Measurements from ENCODE around the gene CEACAM6.

The CEACAM6 gene

GRCh38 chr19:41796362-41796761 is 41.0 kb downstream of the CEACAM6 start, which contains the start of gene CEACAM3:
Gene CEACAM3 (plus strand): TSS chr19:41796587. CDS start chr19:41796678, 91 bp downstream.
- TF ChIP-seq, protein P1, sequence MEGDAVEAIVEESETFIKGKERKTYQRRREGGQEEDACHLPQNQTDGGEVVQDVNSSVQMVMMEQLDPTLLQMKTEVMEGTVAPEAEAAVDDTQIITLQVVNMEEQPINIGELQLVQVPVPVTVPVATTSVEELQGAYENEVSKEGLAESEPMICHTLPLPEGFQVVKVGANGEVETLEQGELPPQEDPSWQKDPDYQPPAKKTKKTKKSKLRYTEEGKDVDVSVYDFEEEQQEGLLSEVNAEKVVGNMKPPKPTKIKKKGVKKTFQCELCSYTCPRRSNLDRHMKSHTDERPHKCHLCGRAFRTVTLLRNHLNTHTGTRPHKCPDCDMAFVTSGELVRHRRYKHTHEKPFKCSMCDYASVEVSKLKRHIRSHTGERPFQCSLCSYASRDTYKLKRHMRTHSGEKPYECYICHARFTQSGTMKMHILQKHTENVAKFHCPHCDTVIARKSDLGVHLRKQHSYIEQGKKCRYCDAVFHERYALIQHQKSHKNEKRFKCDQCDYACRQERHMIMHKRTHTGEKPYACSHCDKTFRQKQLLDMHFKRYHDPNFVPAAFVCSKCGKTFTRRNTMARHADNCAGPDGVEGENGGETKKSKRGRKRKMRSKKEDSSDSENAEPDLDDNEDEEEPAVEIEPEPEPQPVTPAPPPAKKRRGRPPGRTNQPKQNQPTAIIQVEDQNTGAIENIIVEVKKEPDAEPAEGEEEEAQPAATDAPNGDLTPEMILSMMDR (IDR thresholded peaks at IDR 0.05) = no peak

DNA sequence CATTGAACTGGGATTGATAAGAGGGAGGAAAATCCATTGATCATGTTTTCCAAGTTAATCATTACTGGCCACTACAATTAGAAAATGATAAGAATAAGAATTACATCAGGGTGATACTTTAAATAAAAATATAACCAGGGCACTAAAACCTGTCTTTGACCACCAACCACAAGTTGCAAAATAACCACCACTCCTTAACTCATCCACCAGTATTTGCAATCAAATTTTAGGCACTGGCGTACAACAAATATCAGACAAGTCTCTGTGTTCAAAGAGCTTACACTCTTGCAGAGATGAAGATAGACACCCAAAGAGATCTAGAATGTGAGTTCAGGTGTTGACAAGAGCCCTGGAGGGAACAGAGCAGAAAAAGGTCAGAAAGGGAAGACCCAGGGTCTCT is 41.6 kb downstream of the CEACAM6 start:
- TF ChIP-seq, protein P1 (IDR thresholded peaks at IDR 0.05) = no peak

DNA sequence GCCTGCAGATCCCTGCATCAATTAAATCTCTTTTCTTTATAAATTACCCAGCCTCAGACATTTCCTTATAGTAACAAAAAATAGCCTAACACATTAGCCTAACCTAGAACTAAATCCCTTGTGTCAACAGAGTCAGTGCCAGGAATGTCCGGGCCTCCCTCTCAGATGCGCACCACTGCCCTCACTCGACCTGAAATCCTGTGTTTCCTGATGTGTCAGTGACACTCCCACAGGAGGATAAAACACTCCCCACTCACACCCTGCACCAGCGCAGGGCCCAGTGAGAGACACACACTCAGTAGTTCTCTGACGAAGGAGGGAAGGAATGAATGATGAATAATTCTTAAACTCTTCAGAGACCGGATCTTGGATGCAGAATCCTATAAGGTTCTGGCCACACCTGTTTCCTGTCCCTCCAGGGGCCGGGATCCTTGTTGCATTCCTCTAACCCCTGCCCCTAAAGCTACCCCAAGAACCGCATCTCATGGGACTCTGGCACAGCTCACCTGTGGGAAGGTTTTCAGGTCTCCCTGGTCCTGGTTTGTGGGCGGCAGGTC is 44.2 kb downstream of the CEACAM6 start:
- TF ChIP-seq, protein P1 (IDR thresholded peaks at IDR 0.05) = no peak

DNA sequence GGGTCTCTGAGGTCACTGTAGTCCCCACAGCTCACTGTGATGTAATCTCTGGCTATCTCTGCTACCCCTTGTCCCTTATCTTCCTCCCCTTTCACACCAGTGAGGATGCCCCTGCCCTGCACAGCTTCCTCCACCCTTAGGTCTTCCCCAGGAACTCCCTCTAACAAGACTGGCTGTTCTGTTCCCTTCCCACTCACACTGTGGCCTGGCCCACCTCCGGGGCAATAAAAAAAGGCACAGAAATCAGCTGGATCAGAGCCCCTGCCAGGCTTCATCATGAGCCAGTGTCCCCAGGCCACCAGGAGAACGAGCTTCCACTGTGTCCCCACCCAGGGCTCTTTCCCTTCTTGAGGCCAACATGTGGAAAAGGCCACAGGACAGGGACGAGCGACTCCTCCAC is 45.7 kb downstream of the CEACAM6 start:
- TF ChIP-seq, protein P1 (IDR thresholded peaks at IDR 0.05) = no peak

- TF ChIP-seq, protein P1 (IDR thresholded peaks at IDR 0.05) = no peak
These were observed 46.5 kb downstream of the CEACAM6 start for GRCh38 chr19:41801792-41802211.

GRCh38 chr19:41802770-41803169 is 47.4 kb downstream of the CEACAM6 start:
- TF ChIP-seq, protein P1 (IDR thresholded peaks at IDR 0.05) = no peak

DNA sequence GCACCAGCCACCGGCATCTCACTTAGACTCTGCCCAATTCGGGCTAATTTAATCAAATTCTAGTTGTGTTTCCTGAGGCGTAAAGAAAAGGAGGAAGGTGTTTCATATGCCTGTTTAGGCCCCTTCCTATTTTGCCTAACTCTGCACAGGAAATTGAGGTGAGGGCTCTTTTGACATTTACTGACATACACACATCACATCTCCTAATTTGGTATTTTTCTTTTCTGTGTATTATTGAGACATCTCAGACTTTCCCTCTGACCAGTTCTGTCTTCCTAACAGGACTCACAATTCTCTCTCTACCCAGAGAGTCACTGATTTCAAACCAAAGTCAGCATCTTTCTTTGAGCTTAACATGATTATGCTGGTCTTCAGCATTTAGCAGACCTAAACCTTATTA is 49.0 kb downstream of the CEACAM6 start:
- TF ChIP-seq, protein P1 (IDR thresholded peaks at IDR 0.05) = no peak

GRCh38 chr19:41807176-41807575 is 51.8 kb downstream of the CEACAM6 start:
- TF ChIP-seq, protein P1 (IDR thresholded peaks at IDR 0.05) = no peak
